ENCODE measurements around the gene NCOA1. TPM values are rescaled to one million over a fixed set of nuclear protein-coding genes. Genes with fewer than 3 reads are reported as not detected.

The NCOA1 gene
- total RNA-seq, 1 experiment from 2014 or later: 24.6 TPM

DNA sequence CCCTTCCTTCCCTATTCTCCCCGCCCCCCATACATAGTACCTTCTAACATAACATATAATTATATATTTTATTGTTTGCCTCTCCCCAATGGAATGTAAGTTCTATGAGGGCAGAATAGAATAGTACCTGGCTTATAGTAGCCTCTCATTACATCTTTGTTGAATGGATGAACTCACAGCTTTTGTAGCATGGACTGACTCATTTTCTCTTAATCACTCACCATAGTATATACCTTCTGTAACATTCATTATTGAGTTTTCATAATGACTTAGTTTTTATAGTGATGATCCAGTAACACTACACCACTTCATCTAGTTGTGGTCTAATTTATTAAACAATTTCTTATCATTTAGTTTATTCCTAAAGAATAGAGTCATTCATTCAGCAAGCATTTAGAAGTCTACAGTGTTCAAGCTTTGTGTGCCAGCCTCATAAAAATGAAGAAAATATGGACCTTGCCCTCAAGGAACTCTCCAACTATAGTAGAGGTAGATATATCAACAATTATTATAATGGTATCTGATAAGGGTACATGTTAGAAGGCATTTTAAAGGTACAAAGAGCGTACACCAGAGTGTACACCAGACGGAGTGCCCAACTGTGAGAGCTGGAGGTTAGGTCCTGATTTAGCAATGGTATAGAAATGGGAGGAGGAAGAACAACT lies 31.1 kb downstream of the NCOA1 start:
- no peak for DNase-seq (ENCODE audit: low read depth, low spot score)
- TF ChIP-seq TCF7L2 (IDR thresholded peaks at IDR 0.05; ENCODE audit: low read depth, low read length) (no peak), SIN3A (IDR thresholded peaks at IDR 0.05; ENCODE audit: borderline replicate concordance, insufficient read depth, low read depth, low read length) (no peak), POLR2AphosphoS5 (IDR thresholded peaks at IDR 0.05; ENCODE audit: low read depth, low read length) (no peak)
- TF ChIP-seq, protein P1, sequence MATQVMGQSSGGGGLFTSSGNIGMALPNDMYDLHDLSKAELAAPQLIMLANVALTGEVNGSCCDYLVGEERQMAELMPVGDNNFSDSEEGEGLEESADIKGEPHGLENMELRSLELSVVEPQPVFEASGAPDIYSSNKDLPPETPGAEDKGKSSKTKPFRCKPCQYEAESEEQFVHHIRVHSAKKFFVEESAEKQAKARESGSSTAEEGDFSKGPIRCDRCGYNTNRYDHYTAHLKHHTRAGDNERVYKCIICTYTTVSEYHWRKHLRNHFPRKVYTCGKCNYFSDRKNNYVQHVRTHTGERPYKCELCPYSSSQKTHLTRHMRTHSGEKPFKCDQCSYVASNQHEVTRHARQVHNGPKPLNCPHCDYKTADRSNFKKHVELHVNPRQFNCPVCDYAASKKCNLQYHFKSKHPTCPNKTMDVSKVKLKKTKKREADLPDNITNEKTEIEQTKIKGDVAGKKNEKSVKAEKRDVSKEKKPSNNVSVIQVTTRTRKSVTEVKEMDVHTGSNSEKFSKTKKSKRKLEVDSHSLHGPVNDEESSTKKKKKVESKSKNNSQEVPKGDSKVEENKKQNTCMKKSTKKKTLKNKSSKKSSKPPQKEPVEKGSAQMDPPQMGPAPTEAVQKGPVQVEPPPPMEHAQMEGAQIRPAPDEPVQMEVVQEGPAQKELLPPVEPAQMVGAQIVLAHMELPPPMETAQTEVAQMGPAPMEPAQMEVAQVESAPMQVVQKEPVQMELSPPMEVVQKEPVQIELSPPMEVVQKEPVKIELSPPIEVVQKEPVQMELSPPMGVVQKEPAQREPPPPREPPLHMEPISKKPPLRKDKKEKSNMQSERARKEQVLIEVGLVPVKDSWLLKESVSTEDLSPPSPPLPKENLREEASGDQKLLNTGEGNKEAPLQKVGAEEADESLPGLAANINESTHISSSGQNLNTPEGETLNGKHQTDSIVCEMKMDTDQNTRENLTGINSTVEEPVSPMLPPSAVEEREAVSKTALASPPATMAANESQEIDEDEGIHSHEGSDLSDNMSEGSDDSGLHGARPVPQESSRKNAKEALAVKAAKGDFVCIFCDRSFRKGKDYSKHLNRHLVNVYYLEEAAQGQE (IDR thresholded peaks at IDR 0.05; ENCODE audit: insufficient read depth in 1 of 2, low read depth in 2 of 2, low read length in 1 of 2): no peak
- TF ChIP-seq, protein P2, sequence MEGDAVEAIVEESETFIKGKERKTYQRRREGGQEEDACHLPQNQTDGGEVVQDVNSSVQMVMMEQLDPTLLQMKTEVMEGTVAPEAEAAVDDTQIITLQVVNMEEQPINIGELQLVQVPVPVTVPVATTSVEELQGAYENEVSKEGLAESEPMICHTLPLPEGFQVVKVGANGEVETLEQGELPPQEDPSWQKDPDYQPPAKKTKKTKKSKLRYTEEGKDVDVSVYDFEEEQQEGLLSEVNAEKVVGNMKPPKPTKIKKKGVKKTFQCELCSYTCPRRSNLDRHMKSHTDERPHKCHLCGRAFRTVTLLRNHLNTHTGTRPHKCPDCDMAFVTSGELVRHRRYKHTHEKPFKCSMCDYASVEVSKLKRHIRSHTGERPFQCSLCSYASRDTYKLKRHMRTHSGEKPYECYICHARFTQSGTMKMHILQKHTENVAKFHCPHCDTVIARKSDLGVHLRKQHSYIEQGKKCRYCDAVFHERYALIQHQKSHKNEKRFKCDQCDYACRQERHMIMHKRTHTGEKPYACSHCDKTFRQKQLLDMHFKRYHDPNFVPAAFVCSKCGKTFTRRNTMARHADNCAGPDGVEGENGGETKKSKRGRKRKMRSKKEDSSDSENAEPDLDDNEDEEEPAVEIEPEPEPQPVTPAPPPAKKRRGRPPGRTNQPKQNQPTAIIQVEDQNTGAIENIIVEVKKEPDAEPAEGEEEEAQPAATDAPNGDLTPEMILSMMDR (IDR thresholded peaks at IDR 0.05): no peak
- no peak for ATAC-seq

DNA sequence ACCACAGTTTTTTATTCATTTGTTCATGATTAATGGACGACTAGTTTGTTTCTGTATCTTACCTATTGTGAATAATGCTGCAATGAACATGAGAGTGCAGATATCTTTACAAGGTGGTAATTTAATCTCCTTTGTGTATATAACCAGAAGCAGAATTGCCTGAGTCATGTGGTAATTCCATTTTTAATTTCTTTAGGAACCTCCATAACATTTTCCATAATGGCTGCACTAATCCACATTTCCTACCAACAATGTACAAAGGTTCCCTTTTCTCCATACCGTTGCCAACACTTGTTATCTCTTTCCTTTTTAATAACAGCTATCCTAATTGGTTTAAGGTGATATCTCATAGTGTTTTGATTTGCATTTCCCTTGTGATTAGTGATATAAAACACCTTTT lies 36.5 kb downstream of the NCOA1 start:
- H3K27me3 ChIP-seq (ENCODE audit: control insufficient read depth, insufficient read depth, low read length): no peaks in the 10 kb centered on the region
- H3K4me1 ChIP-seq (ENCODE audit: control insufficient read depth, insufficient read depth, low read length): no peaks in the 10 kb centered on the region
- H3K9me3 ChIP-seq (ENCODE audit: control insufficient read depth, insufficient read depth, low read depth, low read length): 0 out of 2 replicates have a peak, but pooled peaks cover 5% of the 10 kb centered on the region
- TF ChIP-seq TCF7L2 (IDR thresholded peaks at IDR 0.05; ENCODE audit: low read depth, low read length) (no peak), SIN3A (IDR thresholded peaks at IDR 0.05; ENCODE audit: borderline replicate concordance, insufficient read depth, low read depth, low read length) (no peak), POLR2AphosphoS5 (IDR thresholded peaks at IDR 0.05; ENCODE audit: low read depth, low read length) (no peak)
- TF ChIP-seq, protein P2 (IDR thresholded peaks at IDR 0.05): no peak
- TF ChIP-seq, protein P1 (IDR thresholded peaks at IDR 0.05; ENCODE audit: insufficient read depth in 1 of 2, low read depth in 2 of 2, low read length in 1 of 2): no peak
- H3K36me3 ChIP-seq (ENCODE audit: control insufficient read depth, insufficient read depth, low read length): no peaks in the 10 kb centered on the region
- in situ Hi-C loops (cut with HindIII; ENCODE audit: low pct_unique_long_range_greater_than_20kb, low sequenced_read_pairs): no loop called here
- no peak for ATAC-seq
- no peak for DNase-seq (ENCODE audit: low read depth, low spot score)
- intact Hi-C loops (cut with micrococcal nuclease; ENCODE audit: unreplicated experiment): no loop called here
- H3K4me3 ChIP-seq (ENCODE audit: low read depth in 2 of 2, low read length in 2 of 2): no peak overlapping the region
- no peak overlapping the region for H3K27ac ChIP-seq (ENCODE audit: low read length)
- POLR2A ChIA-PET: interaction anchor here (0.6 kb wide), 1 partner anchor 9 kb away, joined by 4 read pairs; no protein-coding TSS in a partner anchor
- CTCF ChIA-PET: interaction anchor here (0.7 kb wide), 1 partner anchor 8 kb away, joined by 8 read pairs; no protein-coding TSS in a partner anchor
- no TSS peak for BruUV-seq (replicated peaks)

More for the DNA sequence above, 31.1 kb downstream of the NCOA1 start:
- Histone ChIP-seq H3K27ac (ENCODE audit: low read length) (no peak overlapping the region), H3K36me3 (ENCODE audit: control insufficient read depth, insufficient read depth, low read length) (no peaks in the 10 kb centered on the region), H3K4me1 (ENCODE audit: control insufficient read depth, insufficient read depth, low read length) (no peaks in the 10 kb centered on the region), H3K9me3 (ENCODE audit: control insufficient read depth, insufficient read depth, low read depth, low read length) (no peaks in the 10 kb centered on the region), H3K4me3 (ENCODE audit: low read depth in 2 of 2, low read length in 2 of 2) (no peak overlapping the region), H3K27me3 (ENCODE audit: control insufficient read depth, insufficient read depth, low read length) (no peaks in the 10 kb centered on the region)
- ChIA-PET POLR2A (no interaction called here), CTCF (no interaction called here)
- in situ Hi-C loops (cut with HindIII; ENCODE audit: low pct_unique_long_range_greater_than_20kb, low sequenced_read_pairs): no loop called here
- no TSS peak for BruUV-seq (replicated peaks)
- intact Hi-C loops (cut with micrococcal nuclease; ENCODE audit: unreplicated experiment): no loop called here

All from Panc1 (cell line).